Measurements from ENCODE around the gene APBA2.

Gene APBA2

DNA sequence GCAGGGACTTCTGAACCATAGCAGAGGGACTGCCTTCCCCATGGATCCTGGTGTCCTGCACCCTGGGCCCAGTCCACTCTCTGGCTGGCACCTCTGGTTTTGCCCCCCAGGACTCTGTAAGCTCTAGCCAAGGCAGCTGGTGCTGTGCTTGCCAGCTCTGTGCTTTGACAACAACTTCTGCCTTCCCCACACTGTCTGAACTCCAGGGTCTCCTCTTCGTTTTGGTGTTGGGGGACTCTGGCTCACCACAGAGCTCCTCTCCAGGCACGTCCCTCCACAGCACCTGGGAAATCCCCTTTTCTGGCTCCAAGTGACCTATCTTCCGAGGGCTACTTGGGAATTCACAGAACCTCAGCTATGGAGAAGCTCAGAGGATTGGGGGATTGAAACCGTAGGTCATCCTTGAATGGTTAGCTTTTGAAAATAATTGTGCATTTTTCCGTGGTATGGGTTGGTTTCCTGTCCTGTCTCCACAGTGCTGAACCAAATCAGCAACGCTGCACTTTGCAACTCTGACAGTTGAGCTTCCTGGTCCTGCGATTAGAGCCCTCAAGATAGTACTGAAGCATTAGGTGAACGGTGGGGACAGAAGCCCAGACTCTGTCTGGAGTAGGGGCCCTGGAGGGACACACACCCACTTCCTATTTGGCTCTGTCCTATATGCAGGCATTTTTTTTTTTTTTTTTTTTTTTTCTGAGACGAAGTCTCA lies 152.4 kb downstream of the APBA2 start:
- Histone ChIP-seq H4K20me1 (ENCODE audit: insufficient read depth, low read length) (no peaks in the 10 kb centered on the region), H3K27ac (ENCODE audit: low read length) (no peak overlapping the region), H2AFZ (ENCODE audit: low read depth, low read length) (no peak overlapping the region), H3K9me3 (ENCODE audit: insufficient read depth, low read length) (no peaks in the 10 kb centered on the region), H3K4me1 (ENCODE audit: low read length) (peaks cover 35% of the 10 kb centered on the region), H3K36me3 (replicated peaks; ENCODE audit: low read depth, low read length) (no peaks in the 10 kb centered on the region), H3K9ac (ENCODE audit: low read length) (no peak overlapping the region), H3K27me3 (ENCODE audit: low read depth, low read length) (no peaks in the 10 kb centered on the region), H3K4me2 (ENCODE audit: low read length) (peak overlapping the region; percentile 61), H3K79me2 (ENCODE audit: low read length) (no peaks in the 10 kb centered on the region), H3K4me3 (ENCODE audit: low read length) (peak overlapping the region; percentile 28; the same call in 1 of the 2 replicates)
- TF ChIP-seq EZH2phosphoT487 (IDR thresholded peaks at IDR 0.05; ENCODE audit: low read depth) = no peak
- TF ChIP-seq, protein P1, sequence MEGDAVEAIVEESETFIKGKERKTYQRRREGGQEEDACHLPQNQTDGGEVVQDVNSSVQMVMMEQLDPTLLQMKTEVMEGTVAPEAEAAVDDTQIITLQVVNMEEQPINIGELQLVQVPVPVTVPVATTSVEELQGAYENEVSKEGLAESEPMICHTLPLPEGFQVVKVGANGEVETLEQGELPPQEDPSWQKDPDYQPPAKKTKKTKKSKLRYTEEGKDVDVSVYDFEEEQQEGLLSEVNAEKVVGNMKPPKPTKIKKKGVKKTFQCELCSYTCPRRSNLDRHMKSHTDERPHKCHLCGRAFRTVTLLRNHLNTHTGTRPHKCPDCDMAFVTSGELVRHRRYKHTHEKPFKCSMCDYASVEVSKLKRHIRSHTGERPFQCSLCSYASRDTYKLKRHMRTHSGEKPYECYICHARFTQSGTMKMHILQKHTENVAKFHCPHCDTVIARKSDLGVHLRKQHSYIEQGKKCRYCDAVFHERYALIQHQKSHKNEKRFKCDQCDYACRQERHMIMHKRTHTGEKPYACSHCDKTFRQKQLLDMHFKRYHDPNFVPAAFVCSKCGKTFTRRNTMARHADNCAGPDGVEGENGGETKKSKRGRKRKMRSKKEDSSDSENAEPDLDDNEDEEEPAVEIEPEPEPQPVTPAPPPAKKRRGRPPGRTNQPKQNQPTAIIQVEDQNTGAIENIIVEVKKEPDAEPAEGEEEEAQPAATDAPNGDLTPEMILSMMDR (IDR thresholded peaks at IDR 0.05; ENCODE audit: low read depth, low read length) = no peak

GRCh38 chr15:29039466-29040369 lies 153.9 kb downstream of the APBA2 start:
- Histone ChIP-seq H3K4me2 (ENCODE audit: low read length) (peak overlapping the region; percentile 93), H3K4me1 (ENCODE audit: low read length) (peaks cover 35% of the 10 kb centered on the region), H3K36me3 (replicated peaks; ENCODE audit: low read depth, low read length) (no peaks in the 10 kb centered on the region), H4K20me1 (ENCODE audit: insufficient read depth, low read length) (no peaks in the 10 kb centered on the region), H3K9me3 (ENCODE audit: insufficient read depth, low read length) (no peaks in the 10 kb centered on the region), H3K79me2 (ENCODE audit: low read length) (no peaks in the 10 kb centered on the region), H2AFZ (ENCODE audit: low read depth, low read length) (no peak overlapping the region), H3K27me3 (ENCODE audit: low read depth, low read length) (no peaks in the 10 kb centered on the region), H3K9ac (ENCODE audit: low read length) (peak overlapping the region; percentile 37; the same call in 1 of the 2 replicates), H3K27ac (ENCODE audit: low read length) (peak overlapping the region; percentile 32; the same call in 1 of the 2 replicates), H3K4me3 (ENCODE audit: low read length) (peak overlapping the region; percentile 66)
- TF ChIP-seq EZH2phosphoT487 (IDR thresholded peaks at IDR 0.05; ENCODE audit: low read depth) = no peak
- TF ChIP-seq, protein P1 (IDR thresholded peaks at IDR 0.05; ENCODE audit: low read depth, low read length) = no peak

DNA sequence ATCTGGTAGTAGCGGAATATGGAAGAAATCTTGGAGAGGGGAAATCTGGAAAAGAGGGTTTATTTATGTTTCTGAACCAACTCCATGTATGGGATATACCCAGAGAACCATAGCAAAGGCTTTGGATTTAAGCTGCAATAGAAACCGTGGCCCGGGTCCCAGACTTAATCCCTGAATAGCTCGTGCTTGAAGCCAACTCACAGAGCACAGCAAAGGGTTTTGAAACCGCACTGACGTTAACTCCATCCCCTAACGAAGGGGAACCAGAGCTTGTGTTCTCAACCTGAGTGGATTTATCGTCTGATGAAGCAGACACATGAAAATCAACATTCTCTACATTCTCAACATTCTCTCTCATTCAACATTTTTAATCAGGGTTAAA lies 154.6 kb downstream of the APBA2 start:
- Histone ChIP-seq H3K4me2 (ENCODE audit: low read length) (peak overlapping the region; percentile 93), H3K27ac (ENCODE audit: low read length) (peak overlapping the region; percentile 32; the same call in 1 of the 2 replicates), H3K9ac (ENCODE audit: low read length) (peak overlapping the region; percentile 37; the same call in 1 of the 2 replicates)

More for the DNA sequence above, 154.6 kb downstream of the APBA2 start:
- Histone ChIP-seq H2AFZ (ENCODE audit: low read depth, low read length) (no peak overlapping the region), H3K36me3 (replicated peaks; ENCODE audit: low read depth, low read length) (no peaks in the 10 kb centered on the region), H3K4me3 (ENCODE audit: low read length) (peak overlapping the region; percentile 66), H3K9me3 (ENCODE audit: insufficient read depth, low read length) (no peaks in the 10 kb centered on the region), H3K79me2 (ENCODE audit: low read length) (no peaks in the 10 kb centered on the region), H3K27me3 (ENCODE audit: low read depth, low read length) (no peaks in the 10 kb centered on the region), H3K4me1 (ENCODE audit: low read length) (peaks cover 37% of the 10 kb centered on the region), H4K20me1 (ENCODE audit: insufficient read depth, low read length) (no peaks in the 10 kb centered on the region)
- TF ChIP-seq EZH2phosphoT487 (IDR thresholded peaks at IDR 0.05; ENCODE audit: low read depth) = no peak
- TF ChIP-seq, protein P1 (IDR thresholded peaks at IDR 0.05; ENCODE audit: low read depth, low read length) = no peak
